ENCODE measurements around the gene METTL14. TPM values are rescaled to one million over a fixed set of nuclear protein-coding genes. Genes with fewer than 3 reads are reported as not detected.
"Not testable (repeated sequence)": the region's sequence is repeated elsewhere in the genome, so short reads cannot be mapped to it uniquely, and the experiment has no call there.

The METTL14 gene
- total RNA-seq, result 10 to 100 TPM; 47.0 to 83.9 (median 65.9) TPM

DNA sequence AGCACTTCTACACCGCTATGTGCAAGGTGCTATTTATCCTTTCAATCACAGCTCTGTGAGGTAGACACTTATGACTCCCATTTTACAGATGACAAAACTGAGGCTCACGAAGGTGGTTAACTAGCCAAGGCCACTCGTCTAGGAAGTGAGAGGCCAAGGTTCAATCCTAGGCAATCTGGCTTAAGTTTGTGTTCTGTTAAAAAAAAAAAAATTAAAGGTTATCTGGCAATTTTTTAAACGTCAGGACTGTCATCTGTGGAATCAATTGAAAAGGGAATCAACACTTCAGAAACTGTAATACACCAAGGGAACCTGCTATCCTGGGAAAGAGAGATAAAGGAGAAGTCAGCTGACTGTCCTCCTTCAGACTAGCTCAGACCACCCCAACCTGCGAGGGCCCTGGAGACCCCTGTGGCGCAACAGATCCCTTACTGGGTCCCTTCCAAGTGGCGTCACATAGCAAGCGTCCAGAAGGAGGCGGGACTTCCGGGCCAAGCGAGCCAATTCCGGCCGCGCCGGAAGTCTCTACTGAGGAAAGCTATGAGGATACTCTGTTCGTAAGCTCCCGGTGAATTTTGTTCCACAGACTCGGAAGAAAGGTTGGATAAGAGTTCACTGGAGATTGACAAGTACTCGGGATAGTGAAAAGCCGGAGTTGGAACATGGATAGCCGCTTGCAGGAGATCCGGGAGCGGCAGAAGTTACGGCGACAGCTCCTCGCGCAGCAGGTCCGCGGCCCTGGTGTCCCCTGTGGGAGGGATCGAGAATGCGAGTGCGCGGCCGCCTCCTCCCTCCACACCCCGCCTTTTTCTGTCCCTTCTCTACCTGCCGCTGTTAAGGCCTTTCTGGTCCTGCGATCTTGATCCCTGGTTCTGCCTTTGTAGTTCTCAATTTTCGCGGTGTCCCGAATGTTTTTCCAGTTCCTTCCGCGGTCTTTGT, at the start of gene METTL14:
Gene METTL14, plus strand, starts transcription at position 520 of the 939 bp plus-strand sequence. Its CDS starts 143 bp downstream, at position 663.
- TF ChIP-seq, protein P1, sequence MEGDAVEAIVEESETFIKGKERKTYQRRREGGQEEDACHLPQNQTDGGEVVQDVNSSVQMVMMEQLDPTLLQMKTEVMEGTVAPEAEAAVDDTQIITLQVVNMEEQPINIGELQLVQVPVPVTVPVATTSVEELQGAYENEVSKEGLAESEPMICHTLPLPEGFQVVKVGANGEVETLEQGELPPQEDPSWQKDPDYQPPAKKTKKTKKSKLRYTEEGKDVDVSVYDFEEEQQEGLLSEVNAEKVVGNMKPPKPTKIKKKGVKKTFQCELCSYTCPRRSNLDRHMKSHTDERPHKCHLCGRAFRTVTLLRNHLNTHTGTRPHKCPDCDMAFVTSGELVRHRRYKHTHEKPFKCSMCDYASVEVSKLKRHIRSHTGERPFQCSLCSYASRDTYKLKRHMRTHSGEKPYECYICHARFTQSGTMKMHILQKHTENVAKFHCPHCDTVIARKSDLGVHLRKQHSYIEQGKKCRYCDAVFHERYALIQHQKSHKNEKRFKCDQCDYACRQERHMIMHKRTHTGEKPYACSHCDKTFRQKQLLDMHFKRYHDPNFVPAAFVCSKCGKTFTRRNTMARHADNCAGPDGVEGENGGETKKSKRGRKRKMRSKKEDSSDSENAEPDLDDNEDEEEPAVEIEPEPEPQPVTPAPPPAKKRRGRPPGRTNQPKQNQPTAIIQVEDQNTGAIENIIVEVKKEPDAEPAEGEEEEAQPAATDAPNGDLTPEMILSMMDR (IDR thresholded peaks at IDR 0.05), result peak in 3 of 4 experiments; percentile 20 to 33 (median 27)
- peak; percentile 63 for TF ChIP-seq POLR2AphosphoS5 (IDR thresholded peaks at IDR 0.05)
- no peak for TF ChIP-seq EP300 (IDR thresholded peaks at IDR 0.05)

GRCh38 chr4:118636126-118636525, 49.1 kb upstream of the METTL14 start:
- H3K9me3 ChIP-seq, H3K27me3 ChIP-seq, ATAC-seq, H3K4me1 ChIP-seq, H3K27ac ChIP-seq, H3K4me3 ChIP-seq: not testable (repeated sequence)
- WGBS, 2 donors (ENCODE audit: low coverage in 1 of 2), result no CpG with 5 or more reads among the region's 9 CpGs
- peaks cover 0 to 32% of the 10 kb centered on the region in 2 donors for H3K36me3 ChIP-seq

More for the DNA sequence above, at the start of gene METTL14:
- H3K9me3 ChIP-seq, result no peaks in the 10 kb centered on the region
- H3K36me3 ChIP-seq, result peaks cover 0 to 27% of the 10 kb centered on the region in 2 donors
- peak within 1 kb of the TSS; percentile 63 to 72 for H3K4me3 ChIP-seq
- no peaks in the 10 kb centered on the region for H3K27me3 ChIP-seq
- 3 to 5% methylated on average over 26 to 29 of the region's 42 CpGs for WGBS, 2 donors (ENCODE audit: low coverage in 1 of 2)
- peak within 1 kb of the TSS; percentile 88 to 94 (median 90) for H3K27ac ChIP-seq
- ATAC-seq, result peak; percentile 98
- H3K4me1 ChIP-seq, result peaks cover 7 to 24% (median 8%) of the 10 kb centered on the region in 3 donors

GRCh38 chr4:118664665-118665064, 20.5 kb upstream of the METTL14 start:
- H3K27ac ChIP-seq, ATAC-seq, H3K27me3 ChIP-seq, H3K9me3 ChIP-seq, H3K4me1 ChIP-seq, H3K4me3 ChIP-seq, H3K36me3 ChIP-seq: not testable (repeated sequence)
- 18 to 29% methylated on average over 5 of the region's 5 CpGs for WGBS, 2 donors (ENCODE audit: low coverage in 1 of 2)
- TF ChIP-seq, protein P1 (IDR thresholded peaks at IDR 0.05), result peak in 2 of 4 experiments; percentile 11 to 41

- not testable (repeated sequence) for H3K36me3 ChIP-seq, H3K4me3 ChIP-seq, H3K9me3 ChIP-seq, H3K27ac ChIP-seq, H3K27me3 ChIP-seq, ATAC-seq, H3K4me1 ChIP-seq
- 33% methylated on average over 1 of the region's 1 CpG; no CpG with 5 or more reads in 1 of the 2 donors for WGBS, 2 donors (ENCODE audit: low coverage in 1 of 2)
These were observed 16.0 kb upstream of the METTL14 start for GRCh38 chr4:118669220-118669619.

GRCh38 chr4:118670968-118671367, 14.2 kb upstream of the METTL14 start:
- not testable (repeated sequence) for H3K9me3 ChIP-seq, H3K27ac ChIP-seq, H3K4me3 ChIP-seq, H3K27me3 ChIP-seq, H3K36me3 ChIP-seq, ATAC-seq, H3K4me1 ChIP-seq
- WGBS, 2 donors (ENCODE audit: low coverage in 1 of 2), result 92 to 93% methylated on average over 2 of the region's 2 CpGs

- H3K4me3 ChIP-seq, result no peak overlapping the region
- TF ChIP-seq, protein P1 (IDR thresholded peaks at IDR 0.05), result no peak
- TF ChIP-seq POLR2AphosphoS5 (IDR thresholded peaks at IDR 0.05), result no peak
- no peak for TF ChIP-seq EP300 (IDR thresholded peaks at IDR 0.05)
- TF ChIP-seq POLR2A (IDR thresholded peaks at IDR 0.05), result no peak
- no peaks in the 10 kb centered on the region for H3K27me3 ChIP-seq
- no peak for ATAC-seq
- WGBS, 2 donors (ENCODE audit: low coverage in 1 of 2), result 61 to 65% methylated on average over 2 of the region's 2 CpGs
- H3K27ac ChIP-seq, result no peak overlapping the region
- H3K36me3 ChIP-seq, result no peaks in the 10 kb centered on the region
- H3K9me3 ChIP-seq, result no peaks in the 10 kb centered on the region
- H3K4me1 ChIP-seq, result no peaks in the 10 kb centered on the region
These were observed 9.1 kb upstream of the METTL14 start for GRCh38 chr4:118676128-118676527.

Measured in gastroesophageal sphincter (tissue), 4 donors.